ENCODE measurements around the gene LILRB3. TPM values are rescaled to one million over a fixed set of nuclear protein-coding genes. Genes with fewer than 3 reads are reported as not detected.

The LILRB3 gene
- total and polyA plus RNA-seq, 2 donors (not counting 1 experiment from before 2014, with no cell fraction given): not detected

DNA sequence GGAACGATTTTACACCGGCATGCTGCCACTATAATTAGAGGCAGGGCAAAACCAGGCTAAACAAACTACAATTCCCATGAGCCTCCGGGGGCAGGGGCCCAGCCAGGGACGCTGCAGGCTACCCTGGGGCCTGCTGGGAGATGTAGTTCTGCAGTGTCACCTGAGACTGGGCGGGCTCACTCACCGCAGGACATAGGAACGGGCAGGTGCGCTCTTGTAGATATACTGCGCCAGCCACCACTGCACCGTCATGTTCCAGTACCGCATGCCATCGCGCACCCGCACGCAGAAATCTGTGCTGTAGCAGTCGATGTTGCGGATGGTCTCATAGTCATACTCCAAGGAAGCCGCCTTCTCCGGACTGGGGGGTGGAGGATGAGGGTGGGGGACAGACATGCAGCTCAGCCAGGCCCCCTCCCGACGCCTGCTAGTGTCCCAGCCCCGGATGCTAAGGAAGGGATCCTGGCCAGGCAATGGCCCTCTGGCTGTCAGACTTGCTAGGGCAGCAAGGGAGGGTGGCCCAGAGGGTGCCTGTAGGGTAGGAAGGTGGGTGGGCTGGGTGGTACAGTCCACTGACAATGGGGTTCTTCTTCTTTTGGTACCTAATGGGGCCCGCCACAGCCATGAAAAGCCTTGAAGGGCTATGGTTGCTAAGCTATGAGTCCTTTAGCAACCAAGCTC is 44.1 kb downstream of the LILRB3 start:
- Histone ChIP-seq H3K79me2 (ENCODE audit: control insufficient read depth, insufficient read depth, low read length) (no peaks in the 10 kb centered on the region), H3K9me3 (ENCODE audit: control insufficient read depth, insufficient read depth, low read depth, low read length) (no peaks in the 10 kb centered on the region), H3K27me3 (ENCODE audit: control insufficient read depth, insufficient read depth, low read length) (no peaks in the 10 kb centered on the region), H3K4me3 (replicated peaks in 1 of 4; ENCODE audit: control extremely low read depth in 1 of 4, insufficient read depth in 1 of 4, low read depth in 3 of 4, low read length in 4 of 4) (no peak overlapping the region), H3K4me2 (ENCODE audit: extremely low read depth, insufficient read depth, low read length) (no peak overlapping the region), H3K36me3 (ENCODE audit: control insufficient read depth, insufficient read depth, low read length) (peaks cover 9% of the 10 kb centered on the region), H3K4me1 (ENCODE audit: control insufficient read depth, extremely low read depth, insufficient read depth, low read length) (no peaks in the 10 kb centered on the region), H2AFZ (ENCODE audit: low read length) (no peak overlapping the region), H3K27ac (ENCODE audit: insufficient read depth, low read length) (no peak overlapping the region), H3K9ac (ENCODE audit: insufficient read depth, low read length) (no peak overlapping the region), H4K20me1 (ENCODE audit: control insufficient read depth, extremely low read depth, insufficient read depth, low read length) (no peaks in the 10 kb centered on the region)
- TF ChIP-seq EZH2 (IDR thresholded peaks at IDR 0.05; ENCODE audit: low read length, missing control alignments): no peak
- no peak for TF ChIP-seq CTCF (conservative IDR thresholded peaks at IDR 0.05 in 1 of 2, IDR thresholded peaks at IDR 0.05 in 1 of 2; ENCODE audit: low read depth in 1 of 2, low read length in 2 of 2)
- no peak for DNase-seq (ENCODE audit: low read depth in 2 of 2)

- TF ChIP-seq CTCF (conservative IDR thresholded peaks at IDR 0.05 in 1 of 2, IDR thresholded peaks at IDR 0.05 in 1 of 2; ENCODE audit: low read depth in 1 of 2, low read length in 2 of 2) (no peak), EZH2 (IDR thresholded peaks at IDR 0.05; ENCODE audit: low read length, missing control alignments) (no peak)
- H3K9ac ChIP-seq (ENCODE audit: insufficient read depth, low read length): no peak overlapping the region
- no peak overlapping the region for H3K4me2 ChIP-seq (ENCODE audit: extremely low read depth, insufficient read depth, low read length)
- DNase-seq (ENCODE audit: low read depth in 2 of 2): no peak
- no peak overlapping the region for H3K27ac ChIP-seq (ENCODE audit: insufficient read depth, low read length)
- H2AFZ ChIP-seq (ENCODE audit: low read length): no peak overlapping the region
- H3K27me3 ChIP-seq (ENCODE audit: control insufficient read depth, insufficient read depth, low read length): no peaks in the 10 kb centered on the region
- peaks cover 5% of the 10 kb centered on the region for H3K36me3 ChIP-seq (ENCODE audit: control insufficient read depth, insufficient read depth, low read length)
- no peaks in the 10 kb centered on the region for H3K79me2 ChIP-seq (ENCODE audit: control insufficient read depth, insufficient read depth, low read length)
- H3K4me1 ChIP-seq (ENCODE audit: control insufficient read depth, extremely low read depth, insufficient read depth, low read length): no peaks in the 10 kb centered on the region
- H3K9me3 ChIP-seq (ENCODE audit: control insufficient read depth, insufficient read depth, low read depth, low read length): no peaks in the 10 kb centered on the region
- H4K20me1 ChIP-seq (ENCODE audit: control insufficient read depth, extremely low read depth, insufficient read depth, low read length): no peaks in the 10 kb centered on the region
- no peak overlapping the region for H3K4me3 ChIP-seq (replicated peaks in 1 of 4; ENCODE audit: control extremely low read depth in 1 of 4, insufficient read depth in 1 of 4, low read depth in 3 of 4, low read length in 4 of 4)
These were observed 48.6 kb downstream of the LILRB3 start for GRCh38 chr19:54173951-54174834.

DNA sequence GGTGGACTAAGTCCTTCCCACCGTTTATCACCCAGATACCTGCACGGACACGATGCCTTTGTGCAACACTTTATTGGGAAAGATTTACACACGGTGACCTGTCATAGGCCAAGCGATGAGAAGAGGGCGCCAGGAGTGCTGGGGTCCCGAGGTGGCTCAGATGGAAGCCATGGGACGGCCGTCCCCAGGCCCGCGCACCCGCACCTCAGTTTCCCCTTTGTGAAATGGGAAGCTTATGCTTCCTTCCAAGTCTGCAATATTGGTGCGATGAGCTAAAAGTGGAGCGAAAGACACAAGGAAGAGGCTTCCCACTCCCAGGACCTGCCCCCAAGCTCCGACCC is 49.5 kb downstream of the LILRB3 start:
- H3K4me1 ChIP-seq (ENCODE audit: control insufficient read depth, extremely low read depth, insufficient read depth, low read length): no peaks in the 10 kb centered on the region
- no peak overlapping the region for H3K27ac ChIP-seq (ENCODE audit: insufficient read depth, low read length)
- peaks cover 4% of the 10 kb centered on the region for H3K36me3 ChIP-seq (ENCODE audit: control insufficient read depth, insufficient read depth, low read length)
- H3K9me3 ChIP-seq (ENCODE audit: control insufficient read depth, insufficient read depth, low read depth, low read length): no peaks in the 10 kb centered on the region
- TF ChIP-seq CTCF (conservative IDR thresholded peaks at IDR 0.05 in 1 of 2, IDR thresholded peaks at IDR 0.05 in 1 of 2; ENCODE audit: low read depth in 1 of 2, low read length in 2 of 2): no peak
- no peak for TF ChIP-seq EZH2 (IDR thresholded peaks at IDR 0.05; ENCODE audit: low read length, missing control alignments)
- no peak for DNase-seq (ENCODE audit: low read depth in 2 of 2)
- H2AFZ ChIP-seq (ENCODE audit: low read length): no peak overlapping the region
- no peak overlapping the region for H3K4me3 ChIP-seq (replicated peaks in 1 of 4; ENCODE audit: control extremely low read depth in 1 of 4, insufficient read depth in 1 of 4, low read depth in 3 of 4, low read length in 4 of 4)
- no peaks in the 10 kb centered on the region for H3K79me2 ChIP-seq (ENCODE audit: control insufficient read depth, insufficient read depth, low read length)
- no peaks in the 10 kb centered on the region for H3K27me3 ChIP-seq (ENCODE audit: control insufficient read depth, insufficient read depth, low read length)
- H3K4me2 ChIP-seq (ENCODE audit: extremely low read depth, insufficient read depth, low read length): no peak overlapping the region
- H3K9ac ChIP-seq (ENCODE audit: insufficient read depth, low read length): no peak overlapping the region
- H4K20me1 ChIP-seq (ENCODE audit: control insufficient read depth, extremely low read depth, insufficient read depth, low read length): no peaks in the 10 kb centered on the region
